ENCODE results near the gene SARM1.

Gene SARM1

DNA sequence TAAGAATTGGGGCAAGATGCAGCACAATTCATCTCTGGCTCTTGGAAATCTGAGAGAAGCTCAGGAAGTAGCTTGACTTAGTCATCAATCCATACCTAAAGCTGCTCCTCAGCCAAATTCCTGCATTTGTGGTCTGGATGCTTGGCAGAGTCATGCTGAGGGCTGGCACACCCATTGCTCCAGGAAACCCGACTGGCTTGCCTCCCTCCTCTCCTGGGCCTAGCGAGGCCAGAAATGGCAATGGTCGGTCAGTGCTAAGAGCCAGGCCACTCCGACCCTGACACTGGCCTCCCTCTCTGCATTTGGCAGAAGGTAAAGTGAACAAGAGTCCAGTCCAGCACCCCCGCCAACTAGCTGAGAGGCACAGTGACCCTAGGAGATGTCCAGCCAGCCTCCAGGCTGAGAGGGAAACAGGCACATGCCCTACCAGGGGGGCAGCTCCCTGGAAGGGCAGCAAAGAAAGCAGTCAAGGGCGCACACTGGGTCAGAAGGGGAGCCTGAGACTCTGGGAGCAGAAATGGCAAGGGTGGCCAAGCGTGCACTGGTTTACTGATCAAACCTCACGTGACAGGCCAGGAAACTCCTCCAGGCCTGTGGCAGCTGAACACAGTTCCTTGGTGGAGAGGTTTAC lies 24.1 kb upstream of the SARM1 start:
- no peak for TF ChIP-seq GATA2 (IDR thresholded peaks at IDR 0.05; ENCODE audit: low read depth, low read length)
- no peak for TF ChIP-seq GATA3 (IDR thresholded peaks at IDR 0.05; ENCODE audit: low read depth, low read length)

DNA sequence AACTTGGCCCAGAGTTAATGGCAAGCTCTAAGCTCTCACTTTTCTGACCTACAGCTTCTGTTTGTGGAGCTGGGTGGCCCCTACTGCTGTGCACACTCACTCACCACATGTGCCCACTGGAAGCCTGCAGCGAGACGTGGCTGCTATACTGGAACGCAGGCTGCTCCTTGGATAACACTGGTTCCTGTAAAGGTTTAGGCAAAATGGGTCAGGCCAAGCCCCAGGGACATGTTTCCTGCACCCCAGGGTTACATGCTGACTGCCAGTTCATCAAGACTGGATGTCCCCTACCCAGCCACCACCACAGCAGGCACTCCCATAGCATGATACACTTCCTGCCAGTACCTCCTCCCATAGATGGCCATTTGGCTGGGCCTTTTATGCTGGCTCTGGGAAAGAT lies 22.5 kb upstream of the SARM1 start:
- no peak for TF ChIP-seq GATA3 (IDR thresholded peaks at IDR 0.05; ENCODE audit: low read depth, low read length)
- no peak for TF ChIP-seq GATA2 (IDR thresholded peaks at IDR 0.05; ENCODE audit: low read depth, low read length)

DNA sequence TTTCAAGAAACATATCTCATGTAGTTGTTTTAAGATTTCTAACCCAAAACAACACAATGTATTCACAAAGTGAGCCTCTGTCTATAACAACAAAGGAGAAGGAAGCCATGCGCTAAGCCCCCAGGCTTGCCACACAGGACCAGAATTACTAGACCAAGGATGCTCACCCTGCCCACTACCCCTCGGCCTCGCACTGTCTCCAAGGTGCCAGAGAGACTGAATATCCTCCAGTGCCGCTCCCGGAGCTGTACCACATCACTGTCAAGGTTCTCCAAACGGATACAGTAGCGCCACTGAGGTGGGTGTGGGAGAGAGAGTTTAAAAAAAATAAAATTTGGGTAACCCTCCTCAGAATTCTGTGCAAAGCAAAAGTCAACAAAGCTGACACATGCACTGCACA lies 21.2 kb upstream of the SARM1 start:
- TF ChIP-seq GATA2 (IDR thresholded peaks at IDR 0.05; ENCODE audit: low read depth, low read length) (no peak), GATA3 (IDR thresholded peaks at IDR 0.05; ENCODE audit: low read depth, low read length) (no peak)

DNA sequence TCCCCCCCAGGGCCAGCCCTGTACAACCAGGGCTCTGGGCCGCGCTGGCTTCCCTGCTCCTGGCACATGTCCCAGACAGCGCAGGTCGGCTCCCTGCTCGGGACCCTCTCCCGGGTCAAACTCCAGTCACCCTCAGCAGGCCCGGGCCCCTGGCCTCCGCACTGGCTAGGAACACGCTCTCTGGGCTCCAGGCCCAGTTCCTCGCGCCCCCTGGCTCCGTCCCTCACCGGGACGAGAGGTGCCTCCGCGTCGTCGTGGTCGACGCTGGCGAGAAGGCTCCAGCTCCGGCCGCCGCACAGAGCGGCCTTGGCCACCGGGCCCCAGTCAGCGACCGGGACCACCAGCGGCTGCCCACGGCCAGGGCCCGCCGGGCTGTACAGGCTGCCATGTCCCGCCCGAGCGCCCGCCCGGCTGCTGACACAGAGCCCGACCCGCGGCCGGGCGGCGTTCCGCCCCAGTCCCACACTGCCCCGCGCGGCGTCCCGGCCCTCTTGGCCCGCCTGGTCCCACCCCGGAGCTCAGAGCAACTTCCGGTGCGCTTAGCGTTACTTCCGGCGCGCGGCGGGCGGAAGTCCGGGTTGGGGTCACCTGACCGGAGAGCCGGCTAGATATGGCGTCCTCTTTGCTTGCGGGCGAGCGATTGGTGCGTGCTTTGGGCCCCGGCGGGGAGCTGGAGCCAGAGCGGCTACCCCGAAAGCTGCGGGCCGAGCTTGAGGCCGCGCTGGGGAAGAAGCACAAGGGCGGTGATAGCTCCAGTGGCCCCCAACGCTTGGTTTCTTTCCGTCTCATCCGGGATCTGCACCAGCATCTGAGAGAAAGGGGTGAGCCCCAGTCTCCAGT lies 14.2 kb upstream of the SARM1 start, which contains the start of gene POLDIP2:
TSS of gene POLDIP2 (minus strand) at position 467 of the 840 bp plus-strand sequence. CDS start at position 388, 79 bp downstream.
- no peak for TF ChIP-seq GATA3 (IDR thresholded peaks at IDR 0.05; ENCODE audit: low read depth, low read length)
- no peak for TF ChIP-seq GATA2 (IDR thresholded peaks at IDR 0.05; ENCODE audit: low read depth, low read length)

DNA sequence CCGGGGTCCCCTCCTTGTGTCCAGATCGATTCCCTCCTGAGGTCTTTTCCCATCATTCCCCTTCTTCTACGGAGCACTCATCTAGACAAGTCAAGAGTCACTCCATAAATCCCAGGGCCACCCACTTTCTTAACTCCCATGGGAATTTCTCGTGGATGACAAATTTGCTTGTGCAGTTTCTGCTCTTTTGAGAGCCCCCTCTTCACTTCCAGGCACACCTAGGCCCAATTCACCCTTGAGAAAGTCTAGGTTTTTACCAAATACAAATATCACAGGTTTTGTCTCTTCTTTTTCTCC lies 13.6 kb upstream of the SARM1 start:
- no peak for TF ChIP-seq GATA2 (IDR thresholded peaks at IDR 0.05; ENCODE audit: low read depth, low read length)
- no peak for TF ChIP-seq GATA3 (IDR thresholded peaks at IDR 0.05; ENCODE audit: low read depth, low read length)

DNA sequence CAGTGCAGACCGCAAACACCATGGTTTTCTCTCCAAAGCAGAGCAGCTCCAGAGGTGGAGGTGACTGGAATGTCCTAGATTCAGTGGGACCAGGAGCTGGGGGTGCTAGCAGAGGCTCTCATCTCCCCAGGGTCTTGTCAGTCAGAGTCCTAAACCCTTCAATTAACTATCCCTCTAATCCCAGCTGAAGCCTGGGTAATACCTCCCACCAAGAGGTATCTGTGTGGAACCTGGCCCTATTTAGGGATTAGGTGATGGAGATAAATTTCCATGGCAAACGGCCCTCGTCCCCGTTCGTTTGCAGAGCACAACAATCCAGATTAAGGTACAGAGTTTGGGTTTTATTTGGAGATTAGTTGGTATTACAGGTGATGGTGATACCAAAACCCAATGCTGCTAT lies 8.3 kb upstream of the SARM1 start:
- TF ChIP-seq GATA3 (IDR thresholded peaks at IDR 0.05; ENCODE audit: low read depth, low read length) (no peak), GATA2 (IDR thresholded peaks at IDR 0.05; ENCODE audit: low read depth, low read length) (no peak)

DNA sequence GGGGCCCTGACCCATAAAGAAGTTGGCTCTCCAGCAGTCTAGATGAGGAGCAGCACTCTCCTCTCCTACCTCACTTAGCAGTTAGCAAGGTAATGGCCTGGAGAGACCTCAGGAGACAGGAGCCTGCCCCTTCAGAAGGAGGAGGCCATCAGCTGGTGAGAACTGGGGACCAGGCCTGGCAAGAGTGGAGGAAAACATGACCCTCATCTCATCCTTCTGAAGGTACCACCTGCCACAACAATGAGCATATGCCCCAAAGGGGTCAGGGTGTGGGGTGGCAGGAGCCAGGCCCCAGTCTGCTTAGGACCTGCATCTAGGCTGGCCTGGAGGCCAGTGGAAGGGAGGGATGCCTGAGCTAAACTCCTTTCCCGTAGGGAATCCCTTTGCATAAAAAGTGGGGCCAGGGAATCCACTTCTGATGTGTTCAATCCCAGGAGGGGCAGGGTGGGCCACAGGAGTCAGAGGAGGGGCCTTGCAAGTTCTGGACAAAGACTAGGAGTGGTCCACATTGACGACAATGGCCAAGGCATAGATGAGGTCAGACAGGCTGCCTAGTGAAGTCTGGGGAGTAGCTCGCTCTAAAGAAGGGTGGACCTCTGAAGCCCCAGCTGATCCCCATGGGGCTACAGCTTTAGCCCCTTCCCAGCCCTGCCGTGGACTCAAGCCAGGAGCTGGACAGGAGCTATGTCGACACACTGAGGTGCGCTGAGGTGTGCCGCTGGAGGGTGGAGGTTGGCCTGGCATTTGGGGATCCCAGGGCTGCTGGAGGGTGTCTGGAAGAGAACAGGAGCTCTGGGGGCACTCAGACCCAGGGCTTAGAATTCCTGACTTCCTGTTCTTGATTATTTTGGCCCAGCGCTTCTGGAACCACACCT lies 7.5 kb upstream of the SARM1 start:
- TF ChIP-seq GATA2 (IDR thresholded peaks at IDR 0.05; ENCODE audit: low read depth, low read length) (no peak), GATA3 (IDR thresholded peaks at IDR 0.05; ENCODE audit: low read depth, low read length) (no peak)

DNA sequence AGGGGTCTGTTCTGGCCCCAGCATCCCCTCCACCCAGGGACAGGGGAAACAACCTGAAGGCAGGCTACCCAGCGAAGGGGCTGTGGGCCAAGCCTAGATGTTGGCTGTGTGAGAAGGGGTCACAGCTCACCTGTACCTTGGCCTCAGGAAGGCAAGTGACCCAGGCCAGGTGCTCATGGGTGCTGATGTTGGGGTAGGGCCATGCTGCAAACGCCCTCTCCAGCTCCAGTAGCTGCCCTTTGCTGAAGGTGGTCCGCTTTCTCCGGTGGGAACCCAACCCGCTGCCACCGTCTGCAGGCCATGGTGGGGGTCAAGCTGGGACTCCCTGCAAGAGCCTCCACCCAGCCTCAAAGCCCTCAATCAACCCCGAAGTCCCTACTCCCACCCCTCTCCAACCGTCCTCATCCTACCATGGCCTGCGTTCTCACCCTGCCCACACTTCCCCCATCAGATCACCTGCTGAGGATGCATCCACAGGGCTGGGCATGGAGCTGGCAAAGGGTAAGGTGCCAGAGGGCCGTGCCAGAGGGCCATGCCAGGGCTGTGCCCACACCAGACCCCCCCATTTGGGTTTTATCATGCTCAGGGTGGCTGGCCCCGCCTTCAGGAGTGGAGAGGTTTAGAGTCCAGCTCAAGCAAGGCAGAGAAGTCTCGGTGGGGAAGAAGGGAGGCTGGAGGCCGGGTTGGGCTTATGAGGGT lies 6.7 kb upstream of the SARM1 start, which contains the start of gene SEBOX:
TSS of gene SEBOX (minus strand) at position 535 of the 699 bp plus-strand sequence. CDS start at position 487, 48 bp downstream.
- TF ChIP-seq GATA2 (IDR thresholded peaks at IDR 0.05; ENCODE audit: low read depth, low read length) (no peak), GATA3 (IDR thresholded peaks at IDR 0.05; ENCODE audit: low read depth, low read length) (no peak)

DNA sequence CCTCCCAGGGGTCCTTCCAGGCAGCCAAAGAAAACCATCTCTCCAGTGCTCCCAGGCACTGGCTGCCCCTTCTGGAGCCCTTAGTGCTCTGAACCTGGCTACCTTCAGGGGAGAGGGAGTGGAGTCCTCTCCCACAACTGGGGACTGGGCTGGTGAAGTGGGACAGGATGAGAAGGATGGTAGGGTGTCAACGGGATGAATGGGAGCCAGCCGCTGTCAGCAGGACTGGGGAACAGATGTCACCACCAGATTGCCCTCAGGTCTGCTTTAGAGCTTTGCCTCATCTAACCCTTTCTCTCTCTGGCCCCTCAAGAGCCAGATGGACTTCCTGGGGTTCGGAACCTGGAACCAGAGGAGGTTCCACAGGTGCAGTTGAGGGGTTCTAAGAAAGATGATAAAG lies 6.0 kb upstream of the SARM1 start:
- TF ChIP-seq GATA2 (IDR thresholded peaks at IDR 0.05; ENCODE audit: low read depth, low read length) (no peak), GATA3 (IDR thresholded peaks at IDR 0.05; ENCODE audit: low read depth, low read length) (no peak)

DNA sequence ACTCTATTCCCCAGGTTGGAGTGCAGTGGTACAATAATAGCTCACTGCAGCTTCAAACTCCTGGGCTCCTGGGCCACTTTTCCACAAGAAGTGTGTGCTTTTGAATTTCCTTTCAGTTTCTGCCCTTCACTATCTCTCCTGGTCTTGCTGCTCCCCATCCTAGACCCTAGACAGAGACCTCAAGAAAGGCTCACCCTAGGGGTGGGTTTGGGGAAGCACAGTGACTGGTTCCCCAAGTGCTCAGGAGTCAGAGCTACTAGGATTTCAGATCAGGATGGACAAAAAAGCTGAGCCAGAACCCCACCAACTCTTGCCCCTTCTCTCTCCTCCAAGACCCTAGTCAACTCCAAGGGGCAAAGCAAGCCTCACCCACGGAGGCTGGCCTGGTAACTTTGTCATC lies 4.9 kb upstream of the SARM1 start:
- no peak for TF ChIP-seq GATA2 (IDR thresholded peaks at IDR 0.05; ENCODE audit: low read depth, low read length)

DNA sequence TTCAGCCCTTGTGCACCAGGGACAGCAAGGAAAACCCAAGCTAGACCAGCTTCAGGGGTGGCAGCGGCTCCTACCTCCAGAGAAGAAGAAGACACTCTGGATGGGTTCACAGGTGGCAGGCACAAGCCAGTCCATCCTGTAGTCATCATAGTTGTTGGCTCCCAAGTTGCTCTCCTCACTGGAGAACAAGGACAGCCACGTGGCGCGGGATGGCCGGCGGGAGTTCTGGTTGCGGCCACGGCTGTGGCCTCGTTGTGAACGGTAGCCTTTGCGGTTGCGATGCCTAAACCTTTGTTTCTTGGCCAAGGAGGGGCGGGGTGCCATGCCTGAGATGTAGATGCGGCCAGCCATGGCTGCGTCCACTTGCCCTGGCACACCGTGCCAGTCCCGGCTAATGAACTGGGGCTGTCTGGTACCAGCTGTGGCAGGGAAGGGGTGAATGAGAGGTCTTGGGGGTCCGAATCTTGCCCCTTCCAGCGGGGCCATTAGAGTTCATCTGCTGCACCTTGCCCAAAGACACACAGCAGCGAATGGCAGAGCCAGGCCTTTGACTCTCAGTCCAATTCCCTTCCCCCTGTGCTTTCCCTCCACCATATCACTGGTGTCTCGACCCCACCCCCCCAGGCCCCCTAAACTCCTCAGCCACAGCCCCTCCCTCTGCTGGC lies 3.7 kb upstream of the SARM1 start:
- no peak for TF ChIP-seq GATA3 (IDR thresholded peaks at IDR 0.05; ENCODE audit: low read depth, low read length)

DNA sequence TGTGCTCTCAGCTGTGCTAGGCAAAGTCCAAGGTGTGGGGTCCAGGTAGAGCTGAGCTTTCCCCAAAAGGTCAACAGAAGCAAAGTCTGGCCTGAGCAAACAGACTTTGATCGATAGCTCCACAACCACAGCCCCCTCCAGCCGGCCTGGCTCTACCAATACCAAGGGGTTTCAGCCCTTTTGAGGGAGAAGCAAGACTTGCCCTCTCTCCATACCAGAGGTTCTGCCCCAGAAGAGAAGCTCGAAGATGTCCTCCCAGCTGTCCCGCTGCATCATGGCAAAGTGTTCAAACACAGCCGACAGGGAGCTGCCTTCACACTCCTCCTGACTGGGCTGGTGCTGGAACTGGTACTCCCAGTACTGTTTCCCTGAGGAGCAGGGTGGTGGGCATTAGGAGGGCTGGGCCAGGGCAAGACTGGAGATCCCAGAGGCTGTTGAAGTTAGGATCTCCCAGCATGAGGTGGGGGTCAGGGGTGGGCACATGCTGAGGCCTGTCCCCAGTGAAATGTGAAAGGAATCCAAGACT lies 3.1 kb upstream of the SARM1 start:
- no peak for TF ChIP-seq GATA3 (IDR thresholded peaks at IDR 0.05; ENCODE audit: low read depth, low read length)

DNA sequence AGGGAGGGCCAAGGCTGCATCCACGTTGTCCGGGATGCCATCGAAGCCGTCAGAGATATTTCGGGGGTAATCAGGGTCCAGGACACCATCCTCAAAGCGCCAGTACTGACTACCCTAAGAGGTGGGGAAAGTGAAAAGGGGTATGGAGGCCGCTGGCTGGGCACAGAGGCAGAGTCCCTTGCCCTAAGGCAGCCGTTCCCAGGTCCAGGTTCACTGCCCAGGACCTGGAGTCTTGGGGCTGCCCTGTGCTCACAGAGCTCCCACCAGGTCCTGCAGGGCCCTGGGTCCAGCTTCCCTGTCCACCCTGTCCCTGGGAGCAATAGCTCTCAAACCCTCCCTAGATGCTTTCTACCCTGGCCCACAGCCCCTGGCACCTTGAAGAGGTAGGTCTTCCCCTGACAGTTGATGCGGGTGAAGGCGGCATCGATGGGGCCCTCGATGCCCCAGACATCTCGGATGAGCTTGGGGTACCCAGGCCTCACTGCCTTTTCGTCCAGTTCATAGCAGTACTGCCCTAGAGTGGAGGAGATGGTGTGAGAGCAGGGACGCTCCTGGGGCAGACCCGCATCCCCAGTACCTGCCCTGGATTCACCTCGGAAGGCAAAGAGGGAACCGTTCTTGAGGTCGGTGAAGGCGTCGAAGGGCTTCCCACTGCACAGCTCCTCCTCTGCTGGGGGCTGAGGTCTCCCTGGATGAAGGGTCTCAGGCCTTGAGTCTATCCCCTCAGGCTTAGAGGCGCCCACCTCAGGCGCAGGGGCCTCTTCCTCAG lies 2.4 kb upstream of the SARM1 start:
- no peak for TF ChIP-seq GATA3 (IDR thresholded peaks at IDR 0.05; ENCODE audit: low read depth, low read length)
- no peak for TF ChIP-seq GATA2 (IDR thresholded peaks at IDR 0.05; ENCODE audit: low read depth, low read length)
